Stomach (tissue), 9 donors: ENCODE data around the gene MSN. TPM values are rescaled to one million over a fixed set of nuclear protein-coding genes. Genes with fewer than 3 reads are reported as not detected.

Experiments
- DNase-seq, 2 donors: peaks; one replicate each; pipeline versions ENCODE4 v3.0.0 to v3.0.0-alpha.2; 2013 to 2019
- H3K27ac ChIP-seq, 5 donors: fragments of 200-600 bp in 4 of 5; sonication (generic) in 4 of 5; one replicate each; pipeline ENCODE4 v1.5.1; 2013 to 2019; ENCODE audit warnings: mild to moderate bottlenecking in 1 of 5, moderate library complexity in 1 of 5
- H3K27me3 ChIP-seq, 3 donors: fragments of 200-600 bp; sonication (generic); one replicate each; pipeline ENCODE4 v1.5.1; 2017 to 2019; ENCODE audit warnings: mixed run types in 1 of 3
- H3K36me3 ChIP-seq, 4 donors: fragments of 200-600 bp; sonication (generic); 1 replicate in 3 of 4; 2 replicates in 1 of 4; pipeline ENCODE4 v1.5.1; 2016 to 2019
- H3K4me1 ChIP-seq, 4 donors: fragments of 200-600 bp; sonication (generic); one replicate each; pipeline ENCODE4 v1.5.1; 2016 to 2019
- H3K4me3 ChIP-seq, 4 donors: fragments of 200-600 bp; sonication (generic) in 3 of 4; one replicate each; pipeline ENCODE4 v1.5.1; 2016 to 2019; ENCODE audit warnings: mild to moderate bottlenecking in 1 of 4
- H3K9me3 ChIP-seq, 4 donors: fragments of 200-600 bp; sonication (generic); one replicate each; pipeline ENCODE4 v1.5.1; 2016 to 2019
- CTCF ChIP-seq, 7 experiments: fragments of 450-650 bp in 4 of 7; fragments of 200-600 bp in 3 of 7; sonication (generic) in 3 of 7; IDR thresholded peaks; one replicate each; pipeline ENCODE4 v1.5.1; 2016 to 2019; ENCODE audit warnings: antibody characterized with exemption in 7 of 7, control low read depth in 2 of 7, mild to moderate bottlenecking in 1 of 7
- EP300 ChIP-seq: sonication (generic); formaldehyde crosslinking; IDR thresholded peaks from one replicate; pipeline ENCODE4 v1.6.1; 2017; ENCODE audit warnings: antibody characterized with exemption
- POLR2A ChIP-seq, 4 donors: fragments of 450-650 bp; IDR thresholded peaks; one replicate each; pipeline ENCODE4 v1.6.1; 2016; ENCODE audit warnings: antibody characterized with exemption in 4 of 4, control low read depth in 2 of 4, mild to moderate bottlenecking in 1 of 4, moderate library complexity in 1 of 4
- POLR2AphosphoS5 ChIP-seq, 3 donors: sonication (generic); formaldehyde crosslinking; IDR thresholded peaks; one replicate each; pipeline ENCODE4 v1.6.1; 2016; ENCODE audit warnings: antibody characterized with exemption in 3 of 3
- WGBS, 5 donors: extraction: QIAGEN DNeasy Blood & Tissue Kit in 3 of 5; methylation state at CpG; one replicate each; pipeline versions ENCODE4 v1.1.5 to v1.1.7; 2013 to 2018; 5-methylcytosine and 5-hydroxymethylcytosine counted together
- intact Hi-C: fragments of 100-400 bp; cut with DNase I; formaldehyde crosslinking; loops from one replicate; pipeline ENCODE4 v1.15.1; 2023; ENCODE audit warnings: low total_unique reads
- polyA plus RNA-seq, 3 donors: library from polyadenylated mRNA; stranded (reverse); fragments of 200-250 nt; gene quantifications; one replicate each; pipeline ENCODE4 v1.2.3, GENCODE V29; 2013
- total RNA-seq, 5 donors: library from RNA; depleted of rRNA; stranded (reverse); fragments of >200 nt; gene quantifications; one replicate each; pipeline versions ENCODE4 v1.1.0 to v1.2.3, GENCODE V29; 2014 to 2016
- donor health status: healthy with polysubstance abuse.
- donor health status: Bipolar disorder and iron deficiency.
- donor health status: healthy.

MSN gene
- total and polyA plus RNA-seq, 8 donors, result 50.0 to 90.2 (median 73.1) TPM

- H3K9me3 ChIP-seq, result no peaks in the 10 kb centered on the region
- DNase-seq, result peak; percentile 30 to 76
- peak overlapping the region; percentile 78 to 95 (median 91) for H3K27ac ChIP-seq
- H3K4me3 ChIP-seq, result peak overlapping the region; percentile 61 to 68 (median 66)
- intact Hi-C loops, result no loop called here
- WGBS, 5 donors, result 11 to 52% (median 33%) methylated on average over 12 to 13 of the region's 13 CpGs
- no peaks in the 10 kb centered on the region for H3K27me3 ChIP-seq
- TF ChIP-seq EP300 (no peak), POLR2AphosphoS5 (IDR thresholded peaks at IDR 0.05) (peak in 2 of 3 donors; percentile 7 to 41)
- H3K4me1 ChIP-seq, result peaks cover 0 to 31% (median 13%) of the 10 kb centered on the region in 4 donors
- no peaks in the 10 kb centered on the region for H3K36me3 ChIP-seq
Measured at GRCh38 chrX:65668377-65669310, 1.2 kb downstream of the MSN start.

GRCh38 chrX:65671286-65671685, 3.8 kb downstream of the MSN start:
- peaks cover 7 to 53% (median 18%) of the 10 kb centered on the region in 4 donors for H3K4me1 ChIP-seq
- DNase-seq, result no peak
- H3K4me3 ChIP-seq, result peak overlapping the region in 2 of 4 donors; percentile 29 to 67
- H3K9me3 ChIP-seq, result no peaks in the 10 kb centered on the region
- intact Hi-C loops, result no loop called here
- no peaks in the 10 kb centered on the region for H3K36me3 ChIP-seq
- TF ChIP-seq POLR2AphosphoS5 (IDR thresholded peaks at IDR 0.05) (no peak), CTCF (IDR thresholded peaks at IDR 0.05) (no peak), POLR2A (IDR thresholded peaks at IDR 0.05) (no peak), EP300 (no peak)
- WGBS, 5 donors, result 33 to 56% (median 36%) methylated on average over 3 of the region's 3 CpGs
- no peaks in the 10 kb centered on the region for H3K27me3 ChIP-seq
- peak overlapping the region in 4 of 5 donors; percentile 40 to 95 (median 84) for H3K27ac ChIP-seq

- TF ChIP-seq POLR2A (IDR thresholded peaks at IDR 0.05), result no peak
- TF ChIP-seq EP300, result no peak
- no peak for TF ChIP-seq CTCF (IDR thresholded peaks at IDR 0.05)
- TF ChIP-seq POLR2AphosphoS5 (IDR thresholded peaks at IDR 0.05), result no peak
- peaks cover 11 to 59% (median 19%) of the 10 kb centered on the region in 4 donors for H3K4me1 ChIP-seq
- 29 to 78% (median 53%) methylated on average over 1 of the region's 1 CpG for WGBS, 5 donors
- intact Hi-C loops, result no loop called here
- H3K36me3 ChIP-seq, result no peaks in the 10 kb centered on the region
- peak overlapping the region in 4 of 5 donors; percentile 40 to 95 (median 84) for H3K27ac ChIP-seq
- H3K27me3 ChIP-seq, result no peaks in the 10 kb centered on the region
- no peaks in the 10 kb centered on the region for H3K9me3 ChIP-seq
- DNase-seq, result peak in 1 of 2 donors; percentile 23
- H3K4me3 ChIP-seq, result peak overlapping the region in 1 of 4 donors; percentile 67
Measured at GRCh38 chrX:65671966-65672365, 4.5 kb downstream of the MSN start.

GRCh38 chrX:65673857-65674203, 6.4 kb downstream of the MSN start:
- H3K27me3 ChIP-seq, result no peaks in the 10 kb centered on the region
- no peak for TF ChIP-seq POLR2AphosphoS5 (IDR thresholded peaks at IDR 0.05)
- intact Hi-C loops, result no loop called here
- no peak for DNase-seq
- H3K4me3 ChIP-seq, result peak overlapping the region in 2 of 4 donors; percentile 9 to 13
- peak overlapping the region; percentile 3 to 95 (median 77) for H3K27ac ChIP-seq
- peaks cover 9 to 73% (median 29%) of the 10 kb centered on the region in 4 donors for H3K4me1 ChIP-seq
- WGBS, 5 donors, result 40 to 73% (median 57%) methylated on average over 2 of the region's 2 CpGs
- H3K9me3 ChIP-seq, result no peaks in the 10 kb centered on the region
- no peaks in the 10 kb centered on the region for H3K36me3 ChIP-seq

GRCh38 chrX:65674204-65674893, 6.9 kb downstream of the MSN start:
- WGBS, 5 donors, result 47 to 73% (median 67%) methylated on average over 5 to 6 of the region's 6 CpGs
- intact Hi-C loops, result no loop called here
- no peaks in the 10 kb centered on the region for H3K36me3 ChIP-seq
- TF ChIP-seq POLR2AphosphoS5 (IDR thresholded peaks at IDR 0.05) (no peak), EP300 (no peak)
- H3K4me3 ChIP-seq, result peak overlapping the region in 2 of 4 donors; percentile 9 to 13
- H3K27me3 ChIP-seq, result no peaks in the 10 kb centered on the region
- no peaks in the 10 kb centered on the region for H3K9me3 ChIP-seq
- peak overlapping the region in 4 of 5 donors; percentile 59 to 95 (median 84) for H3K27ac ChIP-seq
- DNase-seq, result no peak
- H3K4me1 ChIP-seq, result peaks cover 14 to 77% (median 33%) of the 10 kb centered on the region in 4 donors
